Glutamatergic neuron (in vitro differentiated cells): ENCODE data around the gene C16orf89. TPM values are rescaled to one million over a fixed set of nuclear protein-coding genes. Genes with fewer than 3 reads are reported as not detected.

Experiments used
- DNase-seq: peaks from one replicate; pipeline ENCODE4 v3.0.0; 2022
- H3K27ac Mint-ChIP-seq: one replicate; pipeline ENCODE4 v1.8.0; 2020; ENCODE audit warnings: mild to moderate bottlenecking, mixed read lengths, inconsistent platforms; ENCODE audit not compliant: unreplicated experiment
- H3K27me3 Mint-ChIP-seq: one replicate; pipeline ENCODE4 v1.8.0; 2020; ENCODE audit warnings: mild to moderate bottlenecking, moderate library complexity, mixed read lengths, inconsistent platforms; ENCODE audit not compliant: unreplicated experiment
- H3K36me3 Mint-ChIP-seq: one replicate; pipeline ENCODE4 v1.8.0; 2020; ENCODE audit warnings: mild to moderate bottlenecking, mixed read lengths, inconsistent platforms; ENCODE audit not compliant: unreplicated experiment
- H3K4me1 Mint-ChIP-seq: one replicate; pipeline ENCODE4 v1.8.0; 2020; ENCODE audit warnings: mild to moderate bottlenecking, low read depth, mixed read lengths, inconsistent platforms; ENCODE audit not compliant: unreplicated experiment
- H3K4me3 Mint-ChIP-seq: one replicate; pipeline ENCODE4 v1.8.0; 2020; ENCODE audit warnings: mild to moderate bottlenecking, mixed read lengths, inconsistent platforms; ENCODE audit not compliant: unreplicated experiment
- H3K9me3 Mint-ChIP-seq: one replicate; pipeline ENCODE4 v1.8.0; 2020; ENCODE audit warnings: mild to moderate bottlenecking, moderate library complexity, mixed read lengths, inconsistent platforms; ENCODE audit not compliant: unreplicated experiment
- CTCF ChIP-seq: fragments of 200-600 bp; sonication (generic); IDR thresholded peaks from one replicate; pipeline ENCODE4 v1.5.0; 2021; ENCODE audit not compliant: partially characterized antibody, unreplicated experiment
- total RNA-seq: library from RNA; stranded (reverse); fragmentation: NEBNext Ultra II Directional; extraction: Animal tissue kit (Norgen Biotek cat#: 25700); gene quantifications from one replicate; pipeline ENCODE4 v1.2.1, GENCODE V29; 2021; ENCODE audit not compliant: unreplicated experiment

Gene C16orf89
- total RNA-seq, 1 donor from 2014 or later: not detected

DNA sequence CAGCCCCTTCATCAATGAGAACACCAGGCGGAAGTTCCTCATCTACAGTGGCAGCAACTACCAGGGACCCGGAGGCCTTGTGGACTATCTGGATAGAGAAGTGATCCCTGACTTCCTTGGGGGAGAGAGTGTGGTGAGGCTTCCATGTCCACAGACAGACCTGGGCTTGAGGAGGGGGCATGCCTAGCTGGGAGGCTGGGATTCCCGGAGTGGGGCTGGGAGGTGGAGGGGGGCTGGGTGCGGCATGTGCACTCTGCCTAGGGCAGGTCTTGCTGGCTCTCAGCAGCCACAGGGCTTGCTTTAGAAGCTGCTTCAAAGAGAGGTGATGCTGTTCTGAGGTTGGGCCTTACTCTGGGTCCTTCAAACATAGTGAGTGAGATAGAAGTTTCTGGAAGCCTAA lies 59.8 kb downstream of the C16orf89 start:
- no peaks in the 10 kb centered on the region for H3K4me1 Mint-ChIP-seq
- H3K36me3 Mint-ChIP-seq: no peaks in the 10 kb centered on the region
- H3K9me3 Mint-ChIP-seq: no peaks in the 10 kb centered on the region
- no peak for TF ChIP-seq CTCF
- no peak overlapping the region for H3K4me3 Mint-ChIP-seq
- H3K27me3 Mint-ChIP-seq: peaks cover 5% of the 10 kb centered on the region
- H3K27ac Mint-ChIP-seq: no peak overlapping the region
- no peak for DNase-seq

DNA sequence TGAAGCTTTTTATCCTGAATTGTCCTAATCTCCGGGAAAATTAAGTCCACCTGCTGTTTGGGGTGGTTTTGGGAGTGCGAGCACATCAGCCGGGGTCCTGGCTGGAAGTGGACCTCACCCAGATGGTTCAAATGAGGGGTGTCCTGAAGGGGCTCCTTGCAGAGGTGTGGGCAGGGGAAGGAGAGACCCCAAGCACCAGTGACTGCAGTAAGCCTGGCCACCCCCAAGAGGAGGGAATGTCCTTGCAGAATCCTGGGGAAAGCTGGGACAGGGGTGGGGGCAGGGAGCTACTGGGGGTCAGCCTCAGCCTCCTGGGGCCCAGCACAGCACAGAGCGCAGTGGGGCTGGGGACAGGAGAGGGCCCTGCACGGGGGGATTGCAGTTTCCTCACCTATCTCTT lies 61.4 kb downstream of the C16orf89 start:
- no peaks in the 10 kb centered on the region for H3K4me1 Mint-ChIP-seq
- H3K9me3 Mint-ChIP-seq: no peaks in the 10 kb centered on the region
- no peak overlapping the region for H3K4me3 Mint-ChIP-seq
- no peaks in the 10 kb centered on the region for H3K36me3 Mint-ChIP-seq
- no peak for DNase-seq
- H3K27ac Mint-ChIP-seq: no peak overlapping the region
- peaks cover 5% of the 10 kb centered on the region for H3K27me3 Mint-ChIP-seq
- no peak for TF ChIP-seq CTCF

- no peaks in the 10 kb centered on the region for H3K36me3 Mint-ChIP-seq
- no peak overlapping the region for H3K4me3 Mint-ChIP-seq
- H3K4me1 Mint-ChIP-seq: no peaks in the 10 kb centered on the region
- H3K27ac Mint-ChIP-seq: no peak overlapping the region
- no peak for DNase-seq
- no peaks in the 10 kb centered on the region for H3K9me3 Mint-ChIP-seq
- H3K27me3 Mint-ChIP-seq: peaks cover 3% of the 10 kb centered on the region
- no peak for TF ChIP-seq CTCF
Measured at GRCh38 chr16:5003828-5004227, 61.9 kb downstream of the C16orf89 start.

- Mint-ChIP-seq H3K36me3 (no peaks in the 10 kb centered on the region), H3K27me3 (peaks cover 3% of the 10 kb centered on the region), H3K4me1 (no peaks in the 10 kb centered on the region), H3K9me3 (no peaks in the 10 kb centered on the region), H3K4me3 (no peak overlapping the region), H3K27ac (no peak overlapping the region)
- no peak for TF ChIP-seq CTCF
- no peak for DNase-seq
Measured at GRCh38 chr16:5003211-5003610, 62.5 kb downstream of the C16orf89 start.

- Mint-ChIP-seq H3K27ac (no peak overlapping the region), H3K4me3 (no peak overlapping the region), H3K36me3 (no peaks in the 10 kb centered on the region), H3K4me1 (no peaks in the 10 kb centered on the region), H3K27me3 (peaks cover 3% of the 10 kb centered on the region), H3K9me3 (no peaks in the 10 kb centered on the region)
- TF ChIP-seq CTCF: no peak
- no peak for DNase-seq
Measured at GRCh38 chr16:5002699-5003143, 63.0 kb downstream of the C16orf89 start.
